ENCODE data around the gene CEP128.

GRCh38 chr14:80850197-80850814 is 91.2 kb downstream of the CEP128 start:
- TF ChIP-seq REST (IDR thresholded peaks at IDR 0.05; ENCODE audit: unreplicated experiment), result no peak
- peak in 1 of 2 experiments; percentile 77; a peak in 3 of 4 replicates for TF ChIP-seq CTCF (conservative IDR thresholded peaks at IDR 0.05; ENCODE audit: low read depth in 2 of 2)
- no peak for TF ChIP-seq CREB1 (CRISPR knock-in tag; IDR thresholded peaks at IDR 0.05; ENCODE audit: low read depth)
- no peak for TF ChIP-seq POLR2AphosphoS5 (IDR thresholded peaks at IDR 0.05; ENCODE audit: low read depth)
- TF ChIP-seq ZNF114 (CRISPR knock-in tag; IDR thresholded peaks at IDR 0.05), result no peak
- TF ChIP-seq EZH2phosphoT487 (IDR thresholded peaks at IDR 0.05; ENCODE audit: unreplicated experiment), result no peak
- no peak for TF ChIP-seq EZH2 (IDR thresholded peaks at IDR 0.05; ENCODE audit: low read depth, unreplicated experiment)
- TF ChIP-seq NANOG (IDR thresholded peaks at IDR 0.05; ENCODE audit: borderline replicate concordance), result no peak
- TF ChIP-seq JUNB (IDR thresholded peaks at IDR 0.05; ENCODE audit: unreplicated experiment), result no peak
- no peak for TF ChIP-seq ETS1 (IDR thresholded peaks at IDR 0.05)
- TF ChIP-seq ZNF462 (CRISPR knock-in tag; IDR thresholded peaks at IDR 0.05), result no peak
